HG02973 (cell line): ENCODE measurements around the gene BRCC3.

Source experiments
- ATAC-seq: cut with Tn5 transposase; IDR thresholded peaks from one replicate; pipeline ENCODE4 v1.9.1; 2021; ENCODE audit warnings: moderate library complexity; ENCODE audit not compliant: unreplicated experiment

The BRCC3 gene

GRCh38 chrX:155070975-155071693, at the start of gene BRCC3, which contains the start of the genes CMC4 and MTCP1:
Gene BRCC3 (plus strand): TSS chrX:155071508. CDS start chrX:155071528, 20 bp downstream.
Gene CMC4 (minus strand): TSS chrX:155071136. CDS start chrX:155064023, 7,113 bp downstream.
Gene MTCP1 (minus strand): TSS chrX:155071136. CDS start chrX:155066010, 5,126 bp downstream.
- ATAC-seq: peak; percentile 86

DNA sequence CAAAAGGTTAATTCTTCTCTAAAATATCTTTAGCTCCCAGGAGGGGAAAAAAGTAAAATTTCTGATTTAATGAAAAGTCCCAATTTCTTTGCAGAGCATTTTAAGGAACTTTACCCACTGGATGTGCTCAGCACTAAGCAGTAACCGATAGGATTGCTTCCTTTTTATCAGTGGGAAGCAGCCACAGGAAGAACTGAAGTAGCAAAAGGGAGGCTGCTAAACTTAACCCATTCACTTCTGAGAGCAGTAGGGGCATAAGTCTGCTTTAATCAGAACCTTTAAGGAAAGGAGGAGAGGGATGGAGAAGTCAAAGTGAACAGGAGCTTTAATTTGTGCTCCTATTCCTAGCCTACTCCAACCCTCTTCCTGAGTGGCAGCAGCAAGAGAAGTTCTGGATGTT, 48.7 kb upstream of the BRCC3 start, which contains the start of gene F8:
Gene F8 (minus strand): TSS at position 139 of the 400 bp plus-strand sequence. CDS start 171 bp downstream, outside the sequence.
- ATAC-seq: no peak

GRCh38 chrX:155023907-155024833, 47.1 kb upstream of the BRCC3 start:
- no peak for ATAC-seq

DNA sequence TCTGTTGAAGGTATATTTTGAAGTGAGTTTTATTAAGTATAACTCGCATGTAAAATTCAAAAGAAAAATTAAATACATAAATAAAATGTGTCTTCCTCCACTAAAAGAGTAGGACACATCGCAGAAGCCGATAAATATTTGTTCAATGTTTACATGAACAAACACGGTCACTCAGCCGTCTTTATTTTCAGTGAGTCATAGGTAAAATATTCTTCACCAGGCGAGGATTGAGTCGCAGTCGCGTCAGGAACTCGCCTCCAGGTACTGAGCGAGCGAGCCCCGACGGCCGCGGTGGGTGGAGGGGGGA, 44.9 kb upstream of the BRCC3 start:
- no peak for ATAC-seq

DNA sequence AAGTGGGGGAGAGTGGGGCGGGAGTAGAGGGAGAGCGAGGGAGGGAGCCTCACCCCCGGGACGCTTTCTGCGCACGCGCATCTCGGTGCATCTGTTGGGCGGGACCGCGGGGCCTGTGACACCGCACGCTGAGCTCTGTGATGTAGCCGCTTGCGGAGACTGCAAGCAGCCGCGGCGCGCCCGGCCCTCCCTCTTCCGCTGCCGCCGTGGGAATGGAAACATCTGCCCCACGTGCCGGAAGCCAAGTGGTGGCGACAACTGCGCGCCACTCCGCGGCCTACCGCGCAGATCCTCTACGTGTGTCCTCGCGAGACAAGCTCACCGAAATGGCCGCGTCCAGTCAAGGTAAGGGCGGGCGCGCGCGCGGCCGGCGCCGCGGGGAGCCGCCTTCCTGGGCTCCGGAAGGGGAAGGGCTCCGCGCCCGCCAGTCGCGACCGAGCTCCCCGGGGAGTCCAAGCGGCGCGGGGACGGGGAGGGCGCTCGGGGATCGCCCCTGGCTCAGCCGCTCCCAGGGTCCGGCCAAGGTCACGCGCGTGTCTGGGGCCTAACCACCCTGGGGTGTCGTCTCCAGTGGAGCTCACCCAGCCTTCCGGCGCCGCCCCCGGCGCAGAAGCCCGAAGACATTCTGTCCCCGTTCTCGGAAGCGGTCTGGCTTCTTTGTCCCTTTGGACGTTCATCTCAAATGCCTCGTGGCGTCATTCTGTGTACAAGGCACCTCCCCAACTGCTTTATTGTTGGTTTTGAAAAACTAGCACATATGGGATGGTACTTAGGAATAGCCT, 44.4 kb upstream of the BRCC3 start, which contains the start of gene FUNDC2:
Gene FUNDC2 (plus strand): TSS at position 118 of the 782 bp plus-strand sequence. CDS start 95 bp downstream, at position 213.
- ATAC-seq: peak; percentile 79

GRCh38 chrX:155027509-155028066, 43.7 kb upstream of the BRCC3 start:
- ATAC-seq: no peak

GRCh38 chrX:155028129-155028528, 43.2 kb upstream of the BRCC3 start:
- no peak for ATAC-seq

DNA sequence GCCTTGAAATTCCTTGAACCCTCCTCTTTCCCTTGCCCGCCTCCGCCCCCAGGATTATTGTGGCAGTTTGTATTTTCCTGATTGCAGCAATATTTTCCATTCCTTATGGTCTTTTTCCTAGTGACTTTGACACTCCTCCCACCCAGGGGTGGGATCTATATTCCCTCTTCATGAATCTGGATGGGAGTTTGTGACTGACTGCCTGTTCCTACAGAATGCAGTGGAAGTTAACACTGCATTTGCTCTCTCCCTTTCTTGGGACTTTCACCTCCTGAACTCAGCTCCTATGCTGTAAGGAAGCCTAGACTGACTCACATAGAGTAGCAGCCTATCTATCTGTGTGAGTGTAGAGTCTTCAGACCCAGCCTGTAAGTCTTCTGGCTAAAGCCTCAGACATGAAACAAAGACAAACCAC, 42.4 kb upstream of the BRCC3 start:
- no peak for ATAC-seq

DNA sequence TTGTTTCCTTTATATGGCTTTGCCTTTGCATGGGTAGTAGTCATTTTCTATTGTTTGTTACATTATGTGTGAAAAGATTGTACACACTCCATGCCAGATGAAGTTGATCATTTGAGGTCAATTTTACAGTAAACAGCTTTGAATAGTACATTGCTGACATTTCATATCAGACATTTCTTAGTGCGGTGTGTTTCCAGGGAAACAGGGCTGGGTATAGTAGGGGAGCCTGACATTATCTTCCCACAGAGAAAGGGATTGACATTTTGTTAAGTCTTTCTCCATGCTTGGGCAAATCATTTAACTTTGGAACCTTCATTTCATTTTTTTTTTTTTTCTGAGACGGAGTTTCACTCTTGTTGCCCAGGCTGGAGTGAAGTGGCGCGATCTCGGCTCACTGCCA, 39.7 kb upstream of the BRCC3 start:
- no peak for ATAC-seq

- no peak for ATAC-seq
Observed at GRCh38 chrX:155035688-155036087, 35.6 kb upstream of the BRCC3 start.

- ATAC-seq: no peak
Observed at GRCh38 chrX:155046129-155046810, 25.0 kb upstream of the BRCC3 start.

DNA sequence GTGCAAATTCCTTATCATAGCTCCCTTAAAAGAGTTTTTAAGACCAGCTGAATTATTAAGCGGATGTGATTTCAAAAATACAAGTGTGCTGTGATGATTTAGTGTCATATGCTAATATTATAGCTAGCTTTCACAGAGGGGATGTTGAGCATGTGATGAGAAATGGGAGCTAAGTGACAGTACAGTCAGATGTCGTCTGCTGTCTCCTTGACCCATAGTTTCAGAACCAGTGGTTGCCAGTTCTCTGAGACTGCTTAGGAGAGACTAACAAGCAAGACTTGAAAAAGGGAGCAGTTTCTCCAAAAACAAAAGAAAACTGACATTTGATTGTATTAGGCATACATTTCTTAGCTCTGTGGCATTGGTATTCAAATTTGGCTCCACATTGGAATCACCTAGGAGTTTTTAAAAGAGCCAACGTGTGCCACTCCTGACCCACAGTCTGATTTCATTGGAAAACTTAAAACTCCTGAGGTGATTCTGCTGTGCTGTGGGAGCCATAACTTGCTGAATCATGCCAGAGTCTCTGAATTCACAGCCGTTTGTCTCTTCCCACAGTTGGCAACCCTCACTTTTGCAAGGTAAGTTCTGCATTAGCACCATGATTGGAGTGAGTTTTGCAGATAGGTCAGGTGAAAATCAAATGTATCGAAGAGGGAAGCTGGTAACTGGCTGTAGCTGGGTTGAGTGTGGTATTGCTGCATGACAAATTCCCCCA, 24.3 kb upstream of the BRCC3 start:
- ATAC-seq: no peak

DNA sequence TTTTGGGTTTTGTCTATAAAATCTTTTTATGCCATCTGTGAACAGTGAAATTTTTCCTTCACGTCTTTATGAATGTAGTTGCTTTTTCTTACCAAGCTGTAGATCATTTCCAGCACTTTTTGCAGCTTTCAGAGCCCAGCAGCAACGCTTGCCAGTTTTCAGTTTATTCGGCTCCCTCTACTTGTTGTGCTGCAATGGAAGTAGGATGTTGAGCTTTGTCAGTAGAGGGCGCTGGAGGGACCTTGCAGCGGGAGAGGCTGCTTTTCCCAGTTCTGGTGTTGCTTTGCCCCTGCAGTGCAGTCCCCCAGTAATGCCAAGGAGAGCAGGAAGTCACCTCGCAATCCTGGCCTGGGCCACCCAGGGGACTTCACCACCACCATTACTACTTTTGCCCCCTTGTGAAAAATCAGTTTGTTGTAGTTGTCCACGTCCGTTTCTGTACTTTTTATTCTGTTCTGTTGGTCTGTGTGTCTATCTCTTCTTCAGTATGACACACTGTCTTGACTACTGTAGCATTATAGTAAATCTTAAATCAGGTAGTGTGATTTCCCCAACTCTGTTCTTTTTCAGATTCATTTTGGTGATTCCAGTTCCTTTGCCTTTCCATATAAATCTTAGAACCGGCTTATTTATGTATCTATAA, 22.2 kb upstream of the BRCC3 start:
- ATAC-seq: no peak

- ATAC-seq: no peak
Observed at GRCh38 chrX:155052738-155053498, 18.4 kb upstream of the BRCC3 start.

DNA sequence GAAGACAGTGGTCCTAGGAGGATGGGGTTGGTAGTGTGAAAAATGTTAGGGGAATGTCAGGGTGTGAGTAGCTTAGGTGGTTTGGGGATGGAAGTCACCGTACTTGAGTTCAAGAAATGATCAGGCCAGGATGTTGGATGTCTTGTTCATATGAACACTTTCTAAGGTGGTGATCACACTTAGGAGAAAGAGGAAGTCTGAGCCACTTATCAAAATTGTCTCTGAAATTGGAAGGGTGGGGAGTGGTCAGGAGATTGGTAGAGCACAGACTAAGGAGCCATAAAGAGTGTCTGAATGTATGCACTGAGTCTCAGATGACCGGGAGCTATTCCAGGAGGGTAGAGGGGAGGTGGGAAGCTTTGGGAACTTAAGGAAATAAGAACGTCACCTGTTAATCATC, 17.7 kb upstream of the BRCC3 start:
- ATAC-seq: no peak

GRCh38 chrX:155054255-155054654, 17.1 kb upstream of the BRCC3 start:
- ATAC-seq: no peak

GRCh38 chrX:155055494-155055893, 15.8 kb upstream of the BRCC3 start:
- ATAC-seq: no peak

DNA sequence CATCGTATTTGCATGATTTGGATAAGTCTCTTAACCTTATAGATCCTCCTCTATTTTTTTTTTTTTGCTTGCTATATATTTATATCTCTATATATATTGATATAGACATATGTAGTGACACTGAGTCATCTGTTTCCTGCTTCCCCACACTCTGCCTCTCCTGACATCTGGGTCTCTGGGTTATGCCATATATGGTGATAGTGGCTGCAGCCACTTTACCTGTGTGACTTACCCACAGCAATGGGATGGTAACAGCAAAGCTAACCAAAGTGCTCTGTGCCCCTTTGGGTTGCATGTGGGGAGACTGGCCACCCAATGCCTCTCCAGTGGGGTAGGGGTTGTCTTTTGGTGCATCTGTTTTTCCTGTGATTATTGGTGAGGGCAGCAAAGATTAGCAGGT, 14.8 kb upstream of the BRCC3 start:
- no peak for ATAC-seq
